H1 (cell line): ENCODE results near the gene UHRF2. TPM values are rescaled to one million over a fixed set of nuclear protein-coding genes. Genes with fewer than 3 reads are reported as not detected.
A peak's percentile ranks its signal among the peaks of the same experiment; 100 is the strongest.

Experiments used
- CBX8 ChIP-seq: fragments of 300-800, 300-1000 bp; sonication (generic); IDR thresholded peaks from 2 replicates; pipeline ENCODE4 v1.7.1; 2016; ENCODE audit warnings: low read depth, low read length, borderline replicate concordance
- CEBPB ChIP-seq: IDR thresholded peaks from 2 replicates; pipeline ENCODE4 v1.6.1; 2012; ENCODE audit warnings: low read depth, low read length
- CHD1 ChIP-seq: IDR thresholded peaks from 2 replicates; pipeline ENCODE4 v1.6.1; 2012; ENCODE audit warnings: low read depth, low read length, improper control_type of control experiment
- CHD2 ChIP-seq: IDR thresholded peaks from 2 replicates; pipeline ENCODE4 v1.6.1; 2012; ENCODE audit warnings: low read length, improper control_type of control experiment
- FOSL1 ChIP-seq: IDR thresholded peaks from 2 replicates; pipeline ENCODE4 v1.6.1; 2011; ENCODE audit warnings: mild to moderate bottlenecking, low read depth, low read length, moderate library complexity; ENCODE audit not compliant: insufficient read depth
- JUN ChIP-seq: IDR thresholded peaks from 2 replicates; pipeline ENCODE4 v1.6.1; 2011; ENCODE audit warnings: low read depth, mild to moderate bottlenecking, improper control_type of control experiment, low read length
- JUND ChIP-seq: IDR thresholded peaks from 2 replicates; pipeline ENCODE4 v1.6.1; 2011; ENCODE audit warnings: mild to moderate bottlenecking, improper control_type of control experiment, low read length
- KDM1A ChIP-seq: fragments of 200-600, 300-600 bp; sonication (generic); IDR thresholded peaks from 2 replicates; pipeline ENCODE4 v1.7.1; 2016; ENCODE audit warnings: mild to moderate bottlenecking, low read length, borderline replicate concordance
- KDM4A ChIP-seq: IDR thresholded peaks from one replicate; pipeline ENCODE4 v1.7.1; 2012; ENCODE audit warnings: low read depth, mild to moderate bottlenecking, moderate library complexity, low read length, inconsistent platforms; ENCODE audit not compliant: severe bottlenecking
- PHF8 ChIP-seq: fragments of 200-600 bp; sonication (generic); conservative IDR thresholded peaks from 2 replicates; pipeline ENCODE4 v1.7.1; 2012; ENCODE audit warnings: low read depth, mild to moderate bottlenecking, inconsistent platforms, low read length, moderate library complexity
- RBBP5 ChIP-seq: IDR thresholded peaks from 2 replicates; pipeline ENCODE4 v1.7.1; 2012; ENCODE audit warnings: low read depth, mild to moderate bottlenecking, inconsistent platforms, low read length, moderate library complexity, borderline replicate concordance
- SIN3A ChIP-seq, 2 experiments: IDR thresholded peaks in 1 of 2; conservative IDR thresholded peaks in 1 of 2; 2 replicates each; pipeline ENCODE4 v1.6.1; 2011 to 2012; ENCODE audit warnings: low read length in 2 of 2, improper control_type of control experiment in 1 of 2, low read depth in 1 of 2, mild to moderate bottlenecking in 1 of 2
- SP2 ChIP-seq: IDR thresholded peaks from 2 replicates; pipeline ENCODE4 v1.6.1; 2012; ENCODE audit warnings: mild to moderate bottlenecking, low read length, inconsistent platforms
- TAF1 ChIP-seq: IDR thresholded peaks from 2 replicates; pipeline ENCODE4 v1.6.1; 2011; ENCODE audit warnings: mild to moderate bottlenecking, low read depth, low read length
- polyA plus RNA-seq, 7 experiments: library from polyadenylated mRNA; depleted of rRNA in 3 of 7; stranded (reverse) in 5 of 7; unstranded in 2 of 7; fragments of >200 nt in 5 of 7; fragments of 200-250 nt in 2 of 7; gene quantifications; 1 replicate in 5 of 7; 2 replicates in 1 of 7; 4 replicates in 1 of 7; pipeline versions ENCODE4 v1.2.1 to v1.2.3, GENCODE V29; 2011 to 2013; ENCODE audit warnings: missing spikeins in 2 of 7, mixed read lengths in 2 of 7
- total RNA-seq: library from RNA; stranded (reverse); fragmentation: NEBNext Ultra II Directional; extraction: Animal tissue kit (Norgen Biotek cat#: 25700); gene quantifications from 2 replicates; pipeline ENCODE4 v1.2.1, GENCODE V29; 2021
- TF ChIP-seq, protein P1 (sequence below): IDR thresholded peaks from 2 replicates; pipeline ENCODE4 v1.6.1; 2011; ENCODE audit warnings: low read depth, mild to moderate bottlenecking, low read length; ENCODE audit not compliant: insufficient read depth
- TF ChIP-seq, protein P2 (sequence below), 3 experiments: IDR thresholded peaks; 1 replicate in 2 of 3; 2 replicates in 1 of 3; pipeline versions ENCODE4 v1.5.1 to v1.6.1; 2011; ENCODE audit warnings: low read length in 3 of 3, mild to moderate bottlenecking in 3 of 3, inconsistent platforms in 2 of 3, low read depth in 1 of 3, moderate library complexity in 1 of 3; ENCODE audit not compliant: insufficient read depth in 1 of 3; ENCODE audit errors: control extremely low read depth in 1 of 3
- TF ChIP-seq, protein P3 (sequence below): IDR thresholded peaks from 2 replicates; pipeline ENCODE4 v1.6.1; 2012; ENCODE audit warnings: inconsistent platforms
- TF ChIP-seq, protein P4 (sequence below): IDR thresholded peaks from 2 replicates; pipeline ENCODE4 v1.6.1; 2012; ENCODE audit warnings: low read length, inconsistent platforms

UHRF2 gene
- total and polyA plus RNA-seq, 2 of the 8 experiments (the other 6 are each of a cell fraction or from before 2014, with no cell fraction given), result 31.8 to 48.0 TPM

DNA sequence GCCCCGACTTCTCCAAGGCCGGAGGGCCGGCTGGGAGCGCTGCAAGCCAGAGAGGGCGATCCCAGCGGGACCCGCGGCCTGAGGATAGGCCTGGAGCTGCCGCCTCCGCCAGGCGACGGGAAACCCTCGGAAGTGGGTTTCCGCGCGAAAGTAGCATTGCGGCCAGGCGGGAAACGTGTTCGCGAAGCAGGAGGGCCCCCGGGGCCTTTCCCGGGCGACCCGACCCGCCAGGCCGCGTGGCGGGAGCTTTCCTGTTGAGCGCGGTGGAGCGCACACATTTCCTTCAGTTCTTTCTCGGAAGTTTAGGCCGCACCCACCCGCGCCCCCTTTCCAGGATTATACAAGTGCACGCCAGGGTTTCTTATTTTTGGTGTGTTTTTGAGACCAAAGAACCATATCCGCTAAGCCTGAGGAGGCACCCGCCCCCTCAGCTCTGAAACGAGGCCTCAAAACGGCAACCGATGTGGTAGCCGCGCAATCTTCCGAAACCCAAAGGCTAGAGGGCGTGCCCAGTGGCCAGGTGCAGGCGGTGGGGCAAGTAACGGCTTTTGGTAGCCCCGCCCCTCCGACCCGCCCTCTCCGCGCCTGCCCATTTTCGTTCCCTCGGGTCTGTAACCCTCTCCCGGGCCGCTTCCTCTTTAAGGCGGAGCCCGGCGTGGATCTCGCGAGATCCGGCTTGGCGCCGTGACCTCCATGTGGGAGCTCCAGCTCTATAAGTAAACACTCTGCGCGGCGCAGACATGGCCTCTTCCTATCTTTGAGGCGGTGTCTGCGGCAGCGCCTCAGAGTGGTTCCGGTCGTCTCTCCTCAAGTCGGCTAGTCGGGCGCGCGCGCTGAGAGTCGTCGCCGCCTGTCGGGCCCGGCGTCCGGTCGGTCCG, at the start of gene UHRF2 (continued):
- peak; percentile 100 for TF ChIP-seq CHD2
- TF ChIP-seq SP2, result no peak
- 0 out of 4 replicates have a peak, but pooled peaks of 1 of the 2 experiments have one; percentile 45 for TF ChIP-seq SIN3A (conservative IDR thresholded peaks at IDR 0.05 in 1 of 2, IDR thresholded peaks at IDR 0.05 in 1 of 2; ENCODE audit: low read depth in 1 of 2, low read length in 2 of 2)
- no peak for TF ChIP-seq JUND
- TF ChIP-seq CHD1, result no peak
- TF ChIP-seq TAF1, result peak; percentile 84
- TF ChIP-seq, protein P1, sequence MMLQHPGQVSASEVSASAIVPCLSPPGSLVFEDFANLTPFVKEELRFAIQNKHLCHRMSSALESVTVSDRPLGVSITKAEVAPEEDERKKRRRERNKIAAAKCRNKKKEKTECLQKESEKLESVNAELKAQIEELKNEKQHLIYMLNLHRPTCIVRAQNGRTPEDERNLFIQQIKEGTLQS, result no peak
- TF ChIP-seq, protein P2, sequence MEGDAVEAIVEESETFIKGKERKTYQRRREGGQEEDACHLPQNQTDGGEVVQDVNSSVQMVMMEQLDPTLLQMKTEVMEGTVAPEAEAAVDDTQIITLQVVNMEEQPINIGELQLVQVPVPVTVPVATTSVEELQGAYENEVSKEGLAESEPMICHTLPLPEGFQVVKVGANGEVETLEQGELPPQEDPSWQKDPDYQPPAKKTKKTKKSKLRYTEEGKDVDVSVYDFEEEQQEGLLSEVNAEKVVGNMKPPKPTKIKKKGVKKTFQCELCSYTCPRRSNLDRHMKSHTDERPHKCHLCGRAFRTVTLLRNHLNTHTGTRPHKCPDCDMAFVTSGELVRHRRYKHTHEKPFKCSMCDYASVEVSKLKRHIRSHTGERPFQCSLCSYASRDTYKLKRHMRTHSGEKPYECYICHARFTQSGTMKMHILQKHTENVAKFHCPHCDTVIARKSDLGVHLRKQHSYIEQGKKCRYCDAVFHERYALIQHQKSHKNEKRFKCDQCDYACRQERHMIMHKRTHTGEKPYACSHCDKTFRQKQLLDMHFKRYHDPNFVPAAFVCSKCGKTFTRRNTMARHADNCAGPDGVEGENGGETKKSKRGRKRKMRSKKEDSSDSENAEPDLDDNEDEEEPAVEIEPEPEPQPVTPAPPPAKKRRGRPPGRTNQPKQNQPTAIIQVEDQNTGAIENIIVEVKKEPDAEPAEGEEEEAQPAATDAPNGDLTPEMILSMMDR (IDR thresholded peaks at IDR 0.05; ENCODE audit: control extremely low read depth in 1 of 3, insufficient read depth in 1 of 3, low read depth in 1 of 3, low read length in 3 of 3), result no peak
- TF ChIP-seq JUN, result no peak
- TF ChIP-seq KDM4A, result peak; percentile 45
- peak; percentile 60 for TF ChIP-seq RBBP5
- TF ChIP-seq PHF8, result peak; percentile 80
- TF ChIP-seq, protein P3, sequence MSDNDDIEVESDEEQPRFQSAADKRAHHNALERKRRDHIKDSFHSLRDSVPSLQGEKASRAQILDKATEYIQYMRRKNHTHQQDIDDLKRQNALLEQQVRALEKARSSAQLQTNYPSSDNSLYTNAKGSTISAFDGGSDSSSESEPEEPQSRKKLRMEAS, result peak; percentile 80
- no peak for TF ChIP-seq FOSL1
- TF ChIP-seq, protein P4, sequence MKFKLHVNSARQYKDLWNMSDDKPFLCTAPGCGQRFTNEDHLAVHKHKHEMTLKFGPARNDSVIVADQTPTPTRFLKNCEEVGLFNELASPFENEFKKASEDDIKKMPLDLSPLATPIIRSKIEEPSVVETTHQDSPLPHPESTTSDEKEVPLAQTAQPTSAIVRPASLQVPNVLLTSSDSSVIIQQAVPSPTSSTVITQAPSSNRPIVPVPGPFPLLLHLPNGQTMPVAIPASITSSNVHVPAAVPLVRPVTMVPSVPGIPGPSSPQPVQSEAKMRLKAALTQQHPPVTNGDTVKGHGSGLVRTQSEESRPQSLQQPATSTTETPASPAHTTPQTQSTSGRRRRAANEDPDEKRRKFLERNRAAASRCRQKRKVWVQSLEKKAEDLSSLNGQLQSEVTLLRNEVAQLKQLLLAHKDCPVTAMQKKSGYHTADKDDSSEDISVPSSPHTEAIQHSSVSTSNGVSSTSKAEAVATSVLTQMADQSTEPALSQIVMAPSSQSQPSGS, result no peak
- no peak for TF ChIP-seq CEBPB
- no peak for TF ChIP-seq CBX8
- peak; percentile 26; the same call in 1 of the 2 replicates for TF ChIP-seq KDM1A
